Inflammatory macrophage treated with lipopolysaccharide for 4 hours (primary cell): ENCODE measurements around the gene ZNF26.
"Not testable (repeated sequence)": the region's sequence is repeated elsewhere in the genome, so short reads cannot be mapped to it uniquely, and the experiment has no call there.

Experiments
- DNase-seq: peaks from one replicate; pipeline ENCODE4 v3.0.0-alpha.2; 2020

Gene ZNF26

GRCh38 chr12:132986001-132986884 is at the start of gene ZNF26:
TSS of gene ZNF26 (plus strand) at chr12:132986367. CDS start at chr12:132986841, 474 bp downstream.
- DNase-seq: peak; percentile 92

GRCh38 chr12:132936921-132937320 is 49.2 kb upstream of the ZNF26 start:
- not testable (repeated sequence) for DNase-seq

GRCh38 chr12:132937476-132937875 is 48.7 kb upstream of the ZNF26 start:
- no peak for DNase-seq

GRCh38 chr12:132938807-132939206 is 47.4 kb upstream of the ZNF26 start:
- not testable (repeated sequence) for DNase-seq

GRCh38 chr12:132940071-132940719 is 46.0 kb upstream of the ZNF26 start:
- DNase-seq: no peak

GRCh38 chr12:132941336-132941954 is 44.7 kb upstream of the ZNF26 start:
- no peak for DNase-seq

- DNase-seq: no peak
Measured at GRCh38 chr12:132942611-132943010, 43.6 kb upstream of the ZNF26 start.

- DNase-seq: no peak
Measured at GRCh38 chr12:132945806-132946205, 40.4 kb upstream of the ZNF26 start.

- no peak for DNase-seq
Measured at GRCh38 chr12:132946246-132946820, 39.8 kb upstream of the ZNF26 start.

- no peak for DNase-seq
Measured at GRCh38 chr12:132948146-132949066, 37.8 kb upstream of the ZNF26 start.

GRCh38 chr12:132949936-132950837 is 36.0 kb upstream of the ZNF26 start:
- DNase-seq: no peak

- DNase-seq: no peak
Measured at GRCh38 chr12:132950844-132951535, 35.2 kb upstream of the ZNF26 start.

- DNase-seq: no peak
Measured at GRCh38 chr12:132951649-132952048, 34.5 kb upstream of the ZNF26 start.

GRCh38 chr12:132952371-132953162 is 33.6 kb upstream of the ZNF26 start:
- DNase-seq: no peak

GRCh38 chr12:132953163-132953425 is 33.1 kb upstream of the ZNF26 start:
- no peak for DNase-seq

- DNase-seq: no peak
Measured at GRCh38 chr12:132953771-132954170, 32.4 kb upstream of the ZNF26 start.

- no peak for DNase-seq
Measured at GRCh38 chr12:132954471-132955048, 31.6 kb upstream of the ZNF26 start.

GRCh38 chr12:132955094-132956010 is 30.8 kb upstream of the ZNF26 start:
- DNase-seq: peak; percentile 2
